ENCODE measurements around the gene KAT2B. TPM values are rescaled to one million over a fixed set of nuclear protein-coding genes. Genes with fewer than 3 reads are reported as not detected.

Gene KAT2B
- polyA plus RNA-seq, 1 of the 3 experiments (the other 2 are of a cell fraction), result 2.1 TPM

DNA sequence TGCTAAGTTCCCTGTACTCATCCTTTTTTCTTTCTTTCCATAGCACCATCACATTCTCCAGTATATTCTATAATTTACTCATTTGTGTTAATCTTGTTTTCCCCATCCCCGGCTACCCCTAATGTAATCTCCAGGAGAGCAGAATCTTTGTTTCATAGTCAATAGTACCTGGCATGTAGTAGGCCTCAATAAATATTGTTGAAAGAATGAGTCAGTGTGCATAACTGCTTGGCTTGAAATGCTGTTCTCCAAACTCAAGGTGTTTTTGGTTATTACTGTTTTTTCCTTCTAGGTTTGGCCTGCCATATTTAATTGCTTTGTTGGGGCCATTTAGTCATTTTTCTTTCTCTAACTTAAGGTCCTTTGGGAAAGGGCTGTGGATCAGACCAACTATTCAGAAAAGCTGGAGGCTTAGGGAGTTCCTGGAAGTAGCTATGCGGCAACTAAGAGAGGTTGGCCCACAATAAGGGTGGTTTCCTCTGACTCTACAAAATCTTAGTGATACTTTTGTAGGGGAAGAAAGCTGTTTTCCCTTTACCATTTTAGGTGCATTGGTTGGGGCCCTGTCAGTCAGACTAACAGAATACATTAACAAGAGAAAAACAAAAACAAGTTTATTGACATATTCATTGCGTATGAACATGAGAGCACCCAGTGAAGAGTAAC is 28.4 kb downstream of the KAT2B start:
- Histone ChIP-seq H3K9ac (no peak overlapping the region), H3K4me2 (no peak overlapping the region), H3K4me3 (ENCODE audit: low read depth in 2 of 2, low read length in 1 of 2) (no peak overlapping the region), H4K20me1 (ENCODE audit: insufficient read depth) (no peaks in the 10 kb centered on the region), H3K79me2 (ENCODE audit: insufficient read depth) (no peaks in the 10 kb centered on the region), H3K9me2 (no peaks in the 10 kb centered on the region), H3K9me3 (no peaks in the 10 kb centered on the region), H3K27me3 (ENCODE audit: insufficient read depth) (no peaks in the 10 kb centered on the region), H3K4me1 (ENCODE audit: control insufficient read depth in 1 of 2, insufficient read depth in 2 of 2, low read depth in 1 of 2, low read length in 1 of 2) (peaks cover 0 to 3% of the 10 kb centered on the region in 2 experiments; a peak in 1 of 4 replicates), H3K36me3 (replicated peaks in 1 of 2; ENCODE audit: control insufficient read depth in 1 of 2, insufficient read depth in 2 of 2, low read length in 1 of 2) (no peaks in the 10 kb centered on the region), H3K27ac (ENCODE audit: low read depth in 2 of 2, low read length in 1 of 2) (no peak overlapping the region), H2AFZ (ENCODE audit: low read depth) (no peak overlapping the region), H3F3A (replicated peaks; ENCODE audit: insufficient read depth) (no peaks in the 10 kb centered on the region)
- no peak for DNase-seq
- WGBS (ENCODE audit: low lambda C conversion rate), result 84% methylated on average over 3 of the region's 3 CpGs
- TF ChIP-seq ELF1 (IDR thresholded peaks at IDR 0.05), result no peak
- TF ChIP-seq, protein P1, sequence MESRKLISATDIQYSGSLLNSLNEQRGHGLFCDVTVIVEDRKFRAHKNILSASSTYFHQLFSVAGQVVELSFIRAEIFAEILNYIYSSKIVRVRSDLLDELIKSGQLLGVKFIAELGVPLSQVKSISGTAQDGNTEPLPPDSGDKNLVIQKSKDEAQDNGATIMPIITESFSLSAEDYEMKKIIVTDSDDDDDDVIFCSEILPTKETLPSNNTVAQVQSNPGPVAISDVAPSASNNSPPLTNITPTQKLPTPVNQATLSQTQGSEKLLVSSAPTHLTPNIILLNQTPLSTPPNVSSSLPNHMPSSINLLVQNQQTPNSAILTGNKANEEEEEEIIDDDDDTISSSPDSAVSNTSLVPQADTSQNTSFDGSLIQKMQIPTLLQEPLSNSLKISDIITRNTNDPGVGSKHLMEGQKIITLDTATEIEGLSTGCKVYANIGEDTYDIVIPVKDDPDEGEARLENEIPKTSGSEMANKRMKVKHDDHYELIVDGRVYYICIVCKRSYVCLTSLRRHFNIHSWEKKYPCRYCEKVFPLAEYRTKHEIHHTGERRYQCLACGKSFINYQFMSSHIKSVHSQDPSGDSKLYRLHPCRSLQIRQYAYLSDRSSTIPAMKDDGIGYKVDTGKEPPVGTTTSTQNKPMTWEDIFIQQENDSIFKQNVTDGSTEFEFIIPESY (IDR thresholded peaks at IDR 0.05; ENCODE audit: borderline replicate concordance, low read depth), result no peak
- TF ChIP-seq MEF2A (IDR thresholded peaks at IDR 0.05; ENCODE audit: borderline replicate concordance, low read depth), result no peak
- TF ChIP-seq EZH2phosphoT487 (IDR thresholded peaks at IDR 0.05; ENCODE audit: borderline replicate concordance, low read depth), result no peak
- TF ChIP-seq SMC3 (IDR thresholded peaks at IDR 0.05; ENCODE audit: low read depth, low read length), result no peak
- ChIA-PET POLR2A (no interaction called here), CTCF (interaction anchor here (0.9 kb wide), 1 partner anchor 18 kb away, joined by 4 read pairs; no protein-coding TSS in a partner anchor)

DNA sequence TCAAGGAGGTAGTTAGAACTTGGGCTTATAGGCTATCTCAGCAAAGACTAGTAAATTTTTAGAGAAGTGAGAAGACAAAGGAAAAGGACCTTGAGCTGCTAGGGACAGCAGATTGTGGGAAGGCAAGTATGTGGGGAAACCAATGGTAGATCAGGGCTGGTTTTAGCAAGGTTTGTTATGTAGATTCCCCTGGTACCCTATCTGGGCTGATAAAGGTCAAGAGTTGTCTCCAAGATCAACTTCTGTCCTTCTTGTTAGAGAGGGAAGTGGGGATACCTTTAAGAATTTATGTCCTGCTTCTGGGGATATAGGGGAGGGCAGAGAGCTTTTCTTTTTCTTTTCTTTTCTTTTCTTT is 28.9 kb downstream of the KAT2B start:
- no peak for TF ChIP-seq RCOR1 (IDR thresholded peaks at IDR 0.05; ENCODE audit: low read length)
- TF ChIP-seq PBX3 (IDR thresholded peaks at IDR 0.05), result no peak
- TF ChIP-seq, protein P2, sequence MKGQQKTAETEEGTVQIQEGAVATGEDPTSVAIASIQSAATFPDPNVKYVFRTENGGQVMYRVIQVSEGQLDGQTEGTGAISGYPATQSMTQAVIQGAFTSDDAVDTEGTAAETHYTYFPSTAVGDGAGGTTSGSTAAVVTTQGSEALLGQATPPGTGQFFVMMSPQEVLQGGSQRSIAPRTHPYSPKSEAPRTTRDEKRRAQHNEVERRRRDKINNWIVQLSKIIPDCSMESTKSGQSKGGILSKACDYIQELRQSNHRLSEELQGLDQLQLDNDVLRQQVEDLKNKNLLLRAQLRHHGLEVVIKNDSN (IDR thresholded peaks at IDR 0.05; ENCODE audit: borderline replicate concordance, low read depth), result no peak
- TF ChIP-seq FOXM1 (IDR thresholded peaks at IDR 0.05; ENCODE audit: low read depth), result no peak
- no peak for TF ChIP-seq MEF2A (IDR thresholded peaks at IDR 0.05; ENCODE audit: borderline replicate concordance, low read depth)
- TF ChIP-seq MAX (IDR thresholded peaks at IDR 0.05; ENCODE audit: low read depth), result no peak
- TF ChIP-seq SIN3A (IDR thresholded peaks at IDR 0.05; ENCODE audit: borderline replicate concordance, low read depth, low read length), result no peak
- TF ChIP-seq EZH2phosphoT487 (IDR thresholded peaks at IDR 0.05; ENCODE audit: borderline replicate concordance, low read depth), result no peak
- TF ChIP-seq RFX5 (IDR thresholded peaks at IDR 0.05; ENCODE audit: low read length), result no peak
- no peak for TF ChIP-seq SMC3 (IDR thresholded peaks at IDR 0.05; ENCODE audit: low read depth, low read length)
- TF ChIP-seq IRF3 (IDR thresholded peaks at IDR 0.05; ENCODE audit: low read depth, low read length), result no peak
- no peak for TF ChIP-seq TAF1 (IDR thresholded peaks at IDR 0.05; ENCODE audit: borderline replicate concordance, low read depth, low read length)
- TF ChIP-seq POLR2AphosphoS5 (IDR thresholded peaks at IDR 0.05; ENCODE audit: low read depth, low read length), result no peak
- POLR2A ChIA-PET, result no interaction called here
- no peaks in the 10 kb centered on the region for H3K79me2 ChIP-seq (ENCODE audit: insufficient read depth)

More for the DNA sequence above, 28.9 kb downstream of the KAT2B start:
- peaks cover 0 to 3% of the 10 kb centered on the region in 2 experiments; a peak in 1 of 4 replicates for H3K4me1 ChIP-seq (ENCODE audit: control insufficient read depth in 1 of 2, insufficient read depth in 2 of 2, low read depth in 1 of 2, low read length in 1 of 2)
- no peak overlapping the region for H3K4me2 ChIP-seq
- no peaks in the 10 kb centered on the region for H3K9me2 ChIP-seq
- H3K4me3 ChIP-seq (ENCODE audit: low read depth in 2 of 2, low read length in 1 of 2), result no peak overlapping the region
- H3K27ac ChIP-seq (ENCODE audit: low read depth in 2 of 2, low read length in 1 of 2), result no peak overlapping the region
- H3K36me3 ChIP-seq (replicated peaks in 1 of 2; ENCODE audit: control insufficient read depth in 1 of 2, insufficient read depth in 2 of 2, low read length in 1 of 2), result no peaks in the 10 kb centered on the region
- H3K9ac ChIP-seq, result no peak overlapping the region
- H3K27me3 ChIP-seq (ENCODE audit: insufficient read depth), result no peaks in the 10 kb centered on the region
- CTCF ChIA-PET, result interaction anchor here (0.9 kb wide), 1 partner anchor 19 kb away, joined by 4 read pairs; no protein-coding TSS in a partner anchor
- H3K9me3 ChIP-seq, result no peaks in the 10 kb centered on the region
- H4K20me1 ChIP-seq (ENCODE audit: insufficient read depth), result no peaks in the 10 kb centered on the region
- H2AFZ ChIP-seq (ENCODE audit: low read depth), result no peak overlapping the region
- DNase-seq, result no peak
- no peaks in the 10 kb centered on the region for H3F3A ChIP-seq (replicated peaks; ENCODE audit: insufficient read depth)

Data from SK-N-SH (cell line).